22Rv1 (cell line): ENCODE results near the gene COPS8.

Experiments
- ZFX ChIP-seq: fragments of 450-650 bp; IDR thresholded peaks from 2 replicates; pipeline ENCODE4 v1.6.1; 2017; ENCODE audit warnings: antibody characterized with exemption, borderline replicate concordance
- TF ChIP-seq, protein P1 (sequence below): fragments of 450-650 bp; IDR thresholded peaks from 2 replicates; pipeline ENCODE4 v1.5.1; 2017; ENCODE audit warnings: mild to moderate bottlenecking

DNA sequence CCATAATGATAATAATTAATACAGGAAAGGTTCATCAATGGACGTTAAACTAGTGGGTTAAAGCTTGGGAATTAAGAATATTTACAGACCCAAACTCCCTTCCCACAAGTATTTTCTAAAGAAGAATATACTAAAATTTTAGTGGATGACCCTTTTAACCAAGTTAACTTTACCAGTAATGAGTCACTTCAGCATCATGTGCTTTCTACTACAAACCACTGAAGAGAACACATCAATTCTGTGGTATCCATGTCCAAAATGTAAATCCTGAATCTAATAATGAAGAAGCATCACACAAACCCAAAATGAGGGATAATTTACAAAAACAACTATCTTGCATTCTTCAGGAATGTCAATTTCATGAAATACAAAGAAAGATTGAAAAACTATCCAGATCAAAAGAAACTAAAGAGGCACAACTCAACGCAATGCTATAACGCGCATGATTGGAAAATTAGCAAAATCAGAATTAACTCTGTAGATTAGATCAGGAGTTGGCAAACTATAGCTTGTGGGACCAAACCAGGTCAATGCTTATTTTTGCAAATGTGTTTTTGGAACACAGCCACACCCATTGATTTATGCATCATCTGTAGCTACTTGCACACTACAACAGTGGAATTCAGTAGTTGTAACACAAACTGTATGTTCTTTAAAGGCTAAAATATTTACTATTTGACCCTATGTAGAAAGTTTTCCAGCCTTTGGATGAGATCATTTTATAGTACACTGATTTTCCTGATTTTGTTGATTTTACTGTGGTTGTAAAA lies 27.5 kb downstream of the COPS8 start:
- TF ChIP-seq, protein P1, sequence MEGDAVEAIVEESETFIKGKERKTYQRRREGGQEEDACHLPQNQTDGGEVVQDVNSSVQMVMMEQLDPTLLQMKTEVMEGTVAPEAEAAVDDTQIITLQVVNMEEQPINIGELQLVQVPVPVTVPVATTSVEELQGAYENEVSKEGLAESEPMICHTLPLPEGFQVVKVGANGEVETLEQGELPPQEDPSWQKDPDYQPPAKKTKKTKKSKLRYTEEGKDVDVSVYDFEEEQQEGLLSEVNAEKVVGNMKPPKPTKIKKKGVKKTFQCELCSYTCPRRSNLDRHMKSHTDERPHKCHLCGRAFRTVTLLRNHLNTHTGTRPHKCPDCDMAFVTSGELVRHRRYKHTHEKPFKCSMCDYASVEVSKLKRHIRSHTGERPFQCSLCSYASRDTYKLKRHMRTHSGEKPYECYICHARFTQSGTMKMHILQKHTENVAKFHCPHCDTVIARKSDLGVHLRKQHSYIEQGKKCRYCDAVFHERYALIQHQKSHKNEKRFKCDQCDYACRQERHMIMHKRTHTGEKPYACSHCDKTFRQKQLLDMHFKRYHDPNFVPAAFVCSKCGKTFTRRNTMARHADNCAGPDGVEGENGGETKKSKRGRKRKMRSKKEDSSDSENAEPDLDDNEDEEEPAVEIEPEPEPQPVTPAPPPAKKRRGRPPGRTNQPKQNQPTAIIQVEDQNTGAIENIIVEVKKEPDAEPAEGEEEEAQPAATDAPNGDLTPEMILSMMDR: no peak
- no peak for TF ChIP-seq ZFX
